ENCODE data around the gene PPP2R2C.

PPP2R2C gene

GRCh38 chr4:6324461-6324998 lies 147.9 kb downstream of the PPP2R2C start:
- intact Hi-C loops (cut with micrococcal nuclease): no loop called here
- Mint-ChIP-seq H3K4me3 (no peak overlapping the region), H3K36me3 (ENCODE audit: low read depth) (no peaks in the 10 kb centered on the region), H3K9me3 (no peaks in the 10 kb centered on the region), H3K4me1 (ENCODE audit: low read depth) (no peaks in the 10 kb centered on the region), H3K27ac (no peak overlapping the region), H3K27me3 (peaks cover 47% of the 10 kb centered on the region)

DNA sequence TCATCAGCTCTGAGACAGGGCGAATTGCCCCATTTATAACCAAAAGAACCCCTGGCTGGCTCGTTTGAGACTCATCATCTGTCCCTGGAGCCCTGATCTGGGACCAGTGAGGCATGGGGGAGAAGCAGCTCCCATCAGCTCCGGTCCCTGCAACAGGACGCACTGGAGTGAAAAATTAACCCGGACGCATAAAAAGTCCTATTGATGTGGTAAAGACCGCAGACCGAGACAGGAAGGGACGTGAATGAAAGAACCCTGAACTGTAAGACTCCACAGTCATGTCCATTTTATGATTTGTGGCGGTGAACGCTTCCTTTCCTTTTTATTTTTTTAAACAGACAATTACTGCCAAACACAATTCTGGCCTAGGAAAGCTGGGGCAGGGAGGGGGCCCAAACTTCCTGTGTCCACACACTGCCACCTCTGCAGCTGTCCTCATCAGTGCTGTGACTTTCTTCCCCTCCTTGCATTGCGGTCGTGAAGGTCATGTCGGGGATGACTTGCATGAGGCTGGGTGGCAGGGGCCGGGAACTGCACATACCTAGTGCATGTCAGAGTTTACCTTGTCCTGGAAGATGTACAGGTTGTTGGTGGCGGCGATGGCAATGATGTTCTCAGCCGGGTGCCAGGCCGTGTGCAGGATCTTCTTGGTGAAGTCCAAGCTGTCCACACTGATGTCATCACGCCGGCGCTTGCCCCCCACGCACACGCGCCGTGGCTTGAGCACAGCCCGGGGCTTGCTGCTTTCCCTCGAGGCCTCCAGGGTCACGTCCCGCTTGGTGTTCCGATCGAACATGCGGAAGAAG lies 149.4 kb downstream of the PPP2R2C start:
- no peaks in the 10 kb centered on the region for H3K36me3 Mint-ChIP-seq (ENCODE audit: low read depth)
- intact Hi-C loops (cut with micrococcal nuclease): no loop called here
- no peak overlapping the region for H3K4me3 Mint-ChIP-seq
- peaks cover 43% of the 10 kb centered on the region for H3K27me3 Mint-ChIP-seq
- no peaks in the 10 kb centered on the region for H3K4me1 Mint-ChIP-seq (ENCODE audit: low read depth)
- H3K9me3 Mint-ChIP-seq: no peaks in the 10 kb centered on the region
- H3K27ac Mint-ChIP-seq: no peak overlapping the region

GRCh38 chr4:6322067-6322760 lies 150.2 kb downstream of the PPP2R2C start:
- no peak overlapping the region for H3K4me3 Mint-ChIP-seq
- peaks cover 40% of the 10 kb centered on the region for H3K27me3 Mint-ChIP-seq
- no peaks in the 10 kb centered on the region for H3K36me3 Mint-ChIP-seq (ENCODE audit: low read depth)
- intact Hi-C loops (cut with micrococcal nuclease): no loop called here
- H3K27ac Mint-ChIP-seq: no peak overlapping the region
- no peaks in the 10 kb centered on the region for H3K9me3 Mint-ChIP-seq
- no peaks in the 10 kb centered on the region for H3K4me1 Mint-ChIP-seq (ENCODE audit: low read depth)

- no peaks in the 10 kb centered on the region for H3K9me3 Mint-ChIP-seq
- H3K27me3 Mint-ChIP-seq: peaks cover 40% of the 10 kb centered on the region
- no peak overlapping the region for H3K4me3 Mint-ChIP-seq
- intact Hi-C loops (cut with micrococcal nuclease): no loop called here
- H3K36me3 Mint-ChIP-seq (ENCODE audit: low read depth): no peaks in the 10 kb centered on the region
- H3K27ac Mint-ChIP-seq: no peak overlapping the region
- no peaks in the 10 kb centered on the region for H3K4me1 Mint-ChIP-seq (ENCODE audit: low read depth)
Measured at GRCh38 chr4:6321361-6321760, 151.1 kb downstream of the PPP2R2C start.

GRCh38 chr4:6320663-6321062 lies 151.8 kb downstream of the PPP2R2C start:
- Mint-ChIP-seq H3K4me3 (no peak overlapping the region), H3K27me3 (peaks cover 34% of the 10 kb centered on the region), H3K4me1 (ENCODE audit: low read depth) (no peaks in the 10 kb centered on the region), H3K36me3 (ENCODE audit: low read depth) (no peaks in the 10 kb centered on the region), H3K9me3 (no peaks in the 10 kb centered on the region), H3K27ac (no peak overlapping the region)
- intact Hi-C loops (cut with micrococcal nuclease): no loop called here

DNA sequence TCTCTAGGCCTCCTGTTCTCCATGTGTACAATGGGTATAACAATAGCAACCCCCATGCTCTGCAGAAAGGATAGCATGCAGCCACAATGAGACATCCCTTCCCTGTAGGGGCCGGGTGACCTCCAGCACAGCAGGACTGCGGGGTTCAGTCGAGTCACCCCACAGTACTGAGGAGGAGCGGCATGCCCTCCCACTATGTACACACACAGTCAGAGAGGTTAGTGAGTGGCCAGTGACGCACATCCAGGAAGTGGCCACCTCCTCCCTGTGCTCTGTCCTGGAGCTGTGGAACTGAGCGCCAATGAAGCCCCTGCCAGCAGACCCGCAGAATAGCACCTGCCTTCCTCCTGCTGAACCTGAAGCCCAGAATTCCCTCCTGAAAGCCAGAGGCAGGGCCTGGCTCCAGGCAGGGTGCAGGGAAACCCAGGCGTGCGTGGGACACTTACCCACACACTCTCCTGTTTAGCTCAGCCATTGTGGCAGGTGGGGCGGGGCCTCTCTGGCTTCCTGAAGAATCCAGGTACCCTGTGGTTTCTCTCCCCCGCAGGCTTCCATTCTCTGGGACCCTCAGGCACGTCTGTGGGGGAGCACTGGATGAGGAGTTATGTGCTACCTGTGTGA lies 152.8 kb downstream of the PPP2R2C start:
- Mint-ChIP-seq H3K27ac (no peak overlapping the region), H3K27me3 (peaks cover 24% of the 10 kb centered on the region), H3K4me3 (no peak overlapping the region), H3K4me1 (ENCODE audit: low read depth) (no peaks in the 10 kb centered on the region), H3K36me3 (ENCODE audit: low read depth) (no peaks in the 10 kb centered on the region), H3K9me3 (no peaks in the 10 kb centered on the region)
- intact Hi-C loops (cut with micrococcal nuclease): no loop called here

- Mint-ChIP-seq H3K9me3 (no peaks in the 10 kb centered on the region), H3K27ac (no peak overlapping the region), H3K27me3 (peaks cover 14% of the 10 kb centered on the region), H3K4me1 (ENCODE audit: low read depth) (no peaks in the 10 kb centered on the region), H3K4me3 (no peak overlapping the region), H3K36me3 (ENCODE audit: low read depth) (no peaks in the 10 kb centered on the region)
- intact Hi-C loops (cut with micrococcal nuclease): no loop called here
Measured at GRCh38 chr4:6318206-6318605, 154.2 kb downstream of the PPP2R2C start.

GRCh38 chr4:6316461-6317003 lies 155.9 kb downstream of the PPP2R2C start:
- H3K4me3 Mint-ChIP-seq: no peak overlapping the region
- no peak overlapping the region for H3K27ac Mint-ChIP-seq
- no peaks in the 10 kb centered on the region for H3K36me3 Mint-ChIP-seq (ENCODE audit: low read depth)
- H3K27me3 Mint-ChIP-seq: peaks cover 12% of the 10 kb centered on the region
- intact Hi-C loops (cut with micrococcal nuclease): no loop called here
- H3K4me1 Mint-ChIP-seq (ENCODE audit: low read depth): no peaks in the 10 kb centered on the region
- H3K9me3 Mint-ChIP-seq: no peaks in the 10 kb centered on the region

DNA sequence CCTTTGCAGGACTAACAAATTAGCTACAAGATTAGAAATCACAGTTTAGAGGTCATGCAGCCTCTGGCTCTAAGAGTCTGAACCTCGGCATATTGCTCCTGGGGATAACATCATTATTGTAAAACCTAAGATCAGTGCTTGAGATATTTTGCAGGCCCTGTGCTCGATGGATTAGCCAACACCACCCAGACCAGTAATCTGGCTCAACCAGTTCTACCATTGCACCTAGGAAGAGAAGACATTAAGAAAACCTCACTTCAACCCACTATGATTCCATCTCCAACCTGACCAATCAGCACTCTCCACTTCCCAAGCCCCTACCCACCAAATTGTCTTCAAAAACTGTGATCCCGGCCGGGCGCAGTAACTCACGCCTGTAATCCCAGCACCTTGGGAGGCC lies 159.2 kb downstream of the PPP2R2C start:
- no peak overlapping the region for H3K27ac Mint-ChIP-seq
- H3K9me3 Mint-ChIP-seq: peaks cover 4% of the 10 kb centered on the region
- peaks cover 32% of the 10 kb centered on the region for H3K27me3 Mint-ChIP-seq
- intact Hi-C loops (cut with micrococcal nuclease): no loop called here
- H3K36me3 Mint-ChIP-seq (ENCODE audit: low read depth): no peaks in the 10 kb centered on the region
- H3K4me3 Mint-ChIP-seq: no peak overlapping the region
- no peaks in the 10 kb centered on the region for H3K4me1 Mint-ChIP-seq (ENCODE audit: low read depth)

GRCh38 chr4:6309777-6310176 lies 162.6 kb downstream of the PPP2R2C start:
- intact Hi-C loops (cut with micrococcal nuclease): no loop called here
- Mint-ChIP-seq H3K4me1 (ENCODE audit: low read depth) (no peaks in the 10 kb centered on the region), H3K9me3 (peaks cover 5% of the 10 kb centered on the region), H3K27me3 (peaks cover 50% of the 10 kb centered on the region), H3K27ac (no peak overlapping the region), H3K36me3 (ENCODE audit: low read depth) (no peaks in the 10 kb centered on the region), H3K4me3 (no peak overlapping the region)

- no peak overlapping the region for H3K27ac Mint-ChIP-seq
- H3K27me3 Mint-ChIP-seq: peaks cover 50% of the 10 kb centered on the region
- H3K9me3 Mint-ChIP-seq: peaks cover 5% of the 10 kb centered on the region
- H3K4me1 Mint-ChIP-seq (ENCODE audit: low read depth): no peaks in the 10 kb centered on the region
- H3K36me3 Mint-ChIP-seq (ENCODE audit: low read depth): no peaks in the 10 kb centered on the region
- intact Hi-C loops (cut with micrococcal nuclease): no loop called here
- no peak overlapping the region for H3K4me3 Mint-ChIP-seq
Measured at GRCh38 chr4:6308899-6309643, 163.3 kb downstream of the PPP2R2C start.

DNA sequence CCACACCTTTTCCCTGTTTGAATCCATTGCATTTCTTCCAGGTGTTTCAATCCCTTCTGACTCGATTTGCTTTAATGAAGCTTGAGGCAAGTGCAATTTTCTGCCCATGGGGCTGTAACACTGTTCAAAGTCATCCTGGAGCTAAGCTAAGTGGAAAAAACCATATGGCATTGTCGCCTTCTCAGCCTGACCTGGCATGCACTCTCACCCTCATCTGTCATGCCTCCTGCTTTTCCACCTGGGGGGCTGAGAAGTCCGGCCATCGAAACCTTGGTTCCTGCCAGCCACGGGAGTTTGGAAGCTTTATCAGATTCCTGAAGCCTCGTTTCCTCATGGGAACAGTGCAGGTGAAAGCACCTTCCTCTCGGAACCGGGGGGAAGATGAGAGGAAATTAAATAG lies 164.5 kb downstream of the PPP2R2C start:
- intact Hi-C loops (cut with micrococcal nuclease): no loop called here
- Mint-ChIP-seq H3K9me3 (peaks cover 5% of the 10 kb centered on the region), H3K4me1 (ENCODE audit: low read depth) (no peaks in the 10 kb centered on the region), H3K27ac (no peak overlapping the region), H3K27me3 (peaks cover 49% of the 10 kb centered on the region), H3K36me3 (ENCODE audit: low read depth) (no peaks in the 10 kb centered on the region), H3K4me3 (no peak overlapping the region)

DNA sequence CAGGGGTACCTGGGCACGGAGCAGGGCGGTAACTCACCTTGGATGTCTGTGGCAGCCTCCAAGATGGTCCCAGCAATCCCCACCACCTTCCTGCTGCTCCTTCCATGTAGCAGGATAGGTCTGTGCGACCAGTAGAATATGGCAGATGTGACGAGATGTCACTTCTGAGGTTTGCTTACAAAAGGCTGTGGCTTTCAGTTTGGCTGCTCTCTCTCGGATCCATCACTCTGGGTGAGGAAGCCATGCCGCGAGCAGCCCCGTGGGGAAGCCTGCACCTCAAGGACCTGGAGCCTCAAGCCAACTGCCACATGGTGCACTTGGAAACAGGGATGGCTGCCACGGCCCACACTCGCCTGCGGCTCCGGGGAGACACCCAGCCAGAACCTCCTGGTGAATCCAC lies 165.2 kb downstream of the PPP2R2C start:
- Mint-ChIP-seq H3K27ac (no peak overlapping the region), H3K36me3 (ENCODE audit: low read depth) (no peaks in the 10 kb centered on the region), H3K4me1 (ENCODE audit: low read depth) (no peaks in the 10 kb centered on the region), H3K4me3 (no peak overlapping the region), H3K27me3 (peaks cover 47% of the 10 kb centered on the region), H3K9me3 (peaks cover 5% of the 10 kb centered on the region)
- intact Hi-C loops (cut with micrococcal nuclease): no loop called here

Data from dendritic cell treated with granulocyte-macrophage colony-stimulating factor and Interleukin-4, amounts not matched to agents 40 ng/mL and 50 ng/mL, for 4 days (primary cell).